CD14-positive monocyte (primary cell): Measurements from ENCODE around the gene CXCR2. TPM values are rescaled to one million over a fixed set of nuclear protein-coding genes. Genes with fewer than 3 reads are reported as not detected.
A peak's percentile ranks its signal among the peaks of the same experiment; 100 is the strongest.

ENCODE experiments used
- DNase-seq, 3 donors: peaks; one replicate each; pipeline ENCODE4 v3.0.0-alpha.2; 2011 to 2022
- H2AFZ ChIP-seq: 2 replicates; pipeline ENCODE4 v1.6.0; 2012; ENCODE audit warnings: mild to moderate bottlenecking, low read depth, low read length, inconsistent platforms; ENCODE audit not compliant: insufficient read depth, poor library complexity, severe bottlenecking
- H3K27ac ChIP-seq, 2 donors: 1 replicate in 1 of 2; 2 replicates in 1 of 2; pipeline ENCODE4 v1.5.1; 2012 to 2013; ENCODE audit warnings: low read length in 2 of 2, control low read depth in 1 of 2, inconsistent platforms in 1 of 2, low read depth in 1 of 2, mild to moderate bottlenecking in 1 of 2
- H3K27me3 ChIP-seq, 2 donors: one replicate each; pipeline versions ENCODE4 v1.6.0 to v1.6.1; 2011 to 2013; ENCODE audit warnings: low read length in 2 of 2; ENCODE audit not compliant: control insufficient read depth in 2 of 2, insufficient read depth in 2 of 2
- H3K36me3 ChIP-seq, 2 donors: replicated peaks in 1 of 2; 1 replicate in 1 of 2; 2 replicates in 1 of 2; pipeline versions ENCODE4 v1.5.1 to v1.6.1; 2012 to 2013; ENCODE audit warnings: low read length in 2 of 2, control low read depth in 1 of 2, inconsistent platforms in 1 of 2, mild to moderate bottlenecking in 1 of 2; ENCODE audit not compliant: insufficient read depth in 2 of 2, control insufficient read depth in 1 of 2
- H3K4me1 ChIP-seq, 2 donors: 1 replicate in 1 of 2; 2 replicates in 1 of 2; pipeline versions ENCODE4 v1.5.1 to v1.6.1; 2012 to 2013; ENCODE audit warnings: low read length in 2 of 2, control low read depth in 1 of 2, inconsistent platforms in 1 of 2, mild to moderate bottlenecking in 1 of 2, moderate library complexity in 1 of 2; ENCODE audit not compliant: insufficient read depth in 2 of 2, control insufficient read depth in 1 of 2
- H3K4me2 ChIP-seq: replicated peaks from 2 replicates; pipeline ENCODE3; 2012; ENCODE audit warnings: low read length, moderate library complexity, mild to moderate bottlenecking; ENCODE audit not compliant: poor library complexity, severe bottlenecking; ENCODE audit errors: extremely low read depth
- H3K4me3 ChIP-seq, 3 experiments: fragments of 200-600 bp in 1 of 3; sonication (generic) in 1 of 3; replicated peaks in 1 of 3; 1 replicate in 2 of 3; 2 replicates in 1 of 3; pipeline ENCODE4 v1.5.1; 2011 to 2013; ENCODE audit warnings: low read length in 3 of 3, mild to moderate bottlenecking in 3 of 3, control low read depth in 2 of 3, low read depth in 2 of 3, inconsistent platforms in 1 of 3, moderate library complexity in 1 of 3
- H3K79me2 ChIP-seq: 2 replicates; pipeline ENCODE4 v1.6.0; 2012; ENCODE audit warnings: mild to moderate bottlenecking, control low read depth, inconsistent platforms, low read length, moderate library complexity; ENCODE audit not compliant: insufficient read depth
- H3K9ac ChIP-seq: 2 replicates; pipeline ENCODE4 v1.6.0; 2017; ENCODE audit warnings: low read length, mild to moderate bottlenecking; ENCODE audit not compliant: insufficient read depth, poor library complexity, severe bottlenecking
- H3K9me3 ChIP-seq, 2 donors: replicated peaks in 1 of 2; 1 replicate in 1 of 2; 2 replicates in 1 of 2; pipeline versions ENCODE4 v1.5.1 to v1.6.1; 2012 to 2013; ENCODE audit warnings: low read length in 2 of 2, control low read depth in 1 of 2; ENCODE audit not compliant: control insufficient read depth in 1 of 2, insufficient read depth in 1 of 2
- H4K20me1 ChIP-seq: 2 replicates; pipeline ENCODE4 v1.6.0; 2012; ENCODE audit warnings: mild to moderate bottlenecking, low read length, control low read depth, moderate library complexity; ENCODE audit not compliant: insufficient read depth
- H3K27ac Mint-ChIP-seq, 7 donors: one replicate each; pipeline ENCODE4 v1.8.0; 2020; ENCODE audit warnings: mild to moderate bottlenecking in 7 of 7, mixed read lengths in 7 of 7, moderate library complexity in 6 of 7, inconsistent platforms in 2 of 7
- H3K27me3 Mint-ChIP-seq, 3 donors: one replicate each; pipeline ENCODE4 v1.8.0; 2021 to 2022; ENCODE audit warnings: low read depth in 3 of 3, mild to moderate bottlenecking in 3 of 3, mixed read lengths in 3 of 3, moderate library complexity in 3 of 3, inconsistent platforms in 1 of 3
- H3K36me3 Mint-ChIP-seq, 2 donors: one replicate each; pipeline ENCODE4 v1.8.0; 2020; ENCODE audit warnings: mixed read lengths in 2 of 2, inconsistent platforms in 1 of 2, mild to moderate bottlenecking in 1 of 2
- H3K4me1 Mint-ChIP-seq: one replicate; pipeline ENCODE4 v1.8.0; 2020; ENCODE audit warnings: mild to moderate bottlenecking, mixed read lengths
- H3K4me3 Mint-ChIP-seq, 2 donors: one replicate each; pipeline ENCODE4 v1.8.0; 2020; ENCODE audit warnings: mild to moderate bottlenecking in 2 of 2, mixed read lengths in 2 of 2, moderate library complexity in 1 of 2
- H3K9me3 Mint-ChIP-seq, 7 donors: one replicate each; pipeline ENCODE4 v1.8.0; 2020 to 2022; ENCODE audit warnings: mixed read lengths in 7 of 7, mild to moderate bottlenecking in 6 of 7, moderate library complexity in 6 of 7, inconsistent platforms in 2 of 7
- CTCF ChIP-seq: fragments of 200-600 bp; IDR thresholded peaks from one replicate; pipeline ENCODE4 v1.8.0; 2022; ENCODE audit warnings: antibody characterized with exemption, mild to moderate bottlenecking
- WGBS: methylation state at CpG from one replicate; pipeline ENCODE4 v1.1.5; 2013; ENCODE audit warnings: missing lambda C conversion rate; ENCODE audit not compliant: insufficient coverage; 5-methylcytosine and 5-hydroxymethylcytosine counted together
- intact Hi-C, 2 donors: fragments of 100-400 bp; cut with micrococcal nuclease; formaldehyde crosslinking; loops; one replicate each; pipeline versions ENCODE4 v1.15.0 to v1.15.1; 2023
- polyA plus RNA-seq, 3 donors: library from polyadenylated mRNA; depleted of rRNA in 1 of 3; unstranded in 2 of 3; stranded (reverse) in 1 of 3; fragments of 300-500 nt in 2 of 3; fragments of >200 nt in 1 of 3; fragmentation: Illumina TruSeq in 2 of 3; gene quantifications; 1 replicate in 2 of 3; 2 replicates in 1 of 3; pipeline ENCODE4 v1.2.3, GENCODE V29; 2012 to 2021

The CXCR2 gene
- polyA plus RNA-seq, 3 donors, result 7.8 to 33.5 (median 14.0) TPM

- 100% methylated on average over 1 of the region's 6 CpGs for WGBS
- Mint-ChIP-seq H3K36me3 (peaks cover 30 to 41% of the 10 kb centered on the region in 2 donors), H3K4me3 (peak overlapping the region; percentile 28 to 83), H3K27ac (peak overlapping the region; percentile 78 to 90 (median 85)), H3K27me3 (peaks cover 0 to 5% (median 0%) of the 10 kb centered on the region in 3 donors), H3K4me1 (peaks cover 74% of the 10 kb centered on the region), H3K9me3 (no peaks in the 10 kb centered on the region)
- Histone ChIP-seq H3K79me2 (peaks cover 59% of the 10 kb centered on the region), H4K20me1 (no peaks in the 10 kb centered on the region), H3K27ac (peak overlapping the region; percentile 6 to 94), H3K4me2 (peak overlapping the region; percentile 79), H3K4me3 (peak overlapping the region in 1 of 3 experiments; percentile 77), H3K9me3 (no peaks in the 10 kb centered on the region), H3K36me3 (peaks cover 1 to 29% of the 10 kb centered on the region in 2 donors), H3K4me1 (peaks cover 65 to 68% of the 10 kb centered on the region in 2 donors), H3K27me3 (no peaks in the 10 kb centered on the region), H3K9ac (no peak overlapping the region), H2AFZ (no peak overlapping the region)
- TF ChIP-seq CTCF, result no peak
- DNase-seq, result peak in 1 of 3 donors; percentile 41
- intact Hi-C loops, result no loop called here
Observed at GRCh38 chr2:218129458-218130135, 3.8 kb downstream of the CXCR2 start.

GRCh38 chr2:218130377-218130776, 4.5 kb downstream of the CXCR2 start:
- H3K4me1 Mint-ChIP-seq, result peaks cover 66% of the 10 kb centered on the region

More at GRCh38 chr2:218130377-218130776, 4.5 kb downstream of the CXCR2 start:
- H3K4me1 ChIP-seq, result peaks cover 57 to 60% of the 10 kb centered on the region in 2 donors
- peaks cover 59% of the 10 kb centered on the region for H3K79me2 ChIP-seq
- TF ChIP-seq CTCF, result no peak
- no peaks in the 10 kb centered on the region for H3K27me3 ChIP-seq
- H3K4me3 ChIP-seq, result no peak overlapping the region
- H3K36me3 ChIP-seq, result peaks cover 9 to 37% of the 10 kb centered on the region in 2 donors
- H3K27ac Mint-ChIP-seq, result peak overlapping the region in 4 of 7 donors; percentile 8 to 18 (median 14)
- H3K4me3 Mint-ChIP-seq, result no peak overlapping the region
- no peak overlapping the region for H3K4me2 ChIP-seq
- H2AFZ ChIP-seq, result no peak overlapping the region
- peaks cover 0 to 2% (median 0%) of the 10 kb centered on the region in 7 donors for H3K9me3 Mint-ChIP-seq
- no peaks in the 10 kb centered on the region for H4K20me1 ChIP-seq
- no peaks in the 10 kb centered on the region for H3K9me3 ChIP-seq
- intact Hi-C loops, result no loop called here
- DNase-seq, result no peak
- peaks cover 37 to 49% of the 10 kb centered on the region in 2 donors for H3K36me3 Mint-ChIP-seq
- H3K27ac ChIP-seq, result peak overlapping the region in 1 of 2 donors; percentile 43
- peaks cover 0 to 5% (median 0%) of the 10 kb centered on the region in 3 donors for H3K27me3 Mint-ChIP-seq
- no peak overlapping the region for H3K9ac ChIP-seq
- no CpG with 5 or more reads among the region's 2 CpGs for WGBS
